ENCODE measurements around the gene FOXRED1.

GRCh38 chr11:126279191-126279590 is 10.2 kb downstream of the FOXRED1 start:
- TF ChIP-seq CTCF (IDR thresholded peaks at IDR 0.05; ENCODE audit: insufficient read depth, low read length) (no peak), POLR2AphosphoS5 (IDR thresholded peaks at IDR 0.05; ENCODE audit: low read depth) (no peak), REST (IDR thresholded peaks at IDR 0.05; ENCODE audit: insufficient replicate concordance, low read depth) (no peak), GABPA (IDR thresholded peaks at IDR 0.05; ENCODE audit: low read depth) (no peak)
